Middle frontal gyrus (tissue), 1 donor: ENCODE measurements around the gene TOP2A.
"Not testable (repeated sequence)": the region's sequence is repeated elsewhere in the genome, so short reads cannot be mapped to it uniquely, and the experiment has no call there.

Experiments
- DNase-seq: peaks from one replicate; pipeline ENCODE4 v3.0.0-alpha.2; 2015; ENCODE audit warnings: low spot score; ENCODE audit errors: extremely low spot score

TOP2A gene

DNA sequence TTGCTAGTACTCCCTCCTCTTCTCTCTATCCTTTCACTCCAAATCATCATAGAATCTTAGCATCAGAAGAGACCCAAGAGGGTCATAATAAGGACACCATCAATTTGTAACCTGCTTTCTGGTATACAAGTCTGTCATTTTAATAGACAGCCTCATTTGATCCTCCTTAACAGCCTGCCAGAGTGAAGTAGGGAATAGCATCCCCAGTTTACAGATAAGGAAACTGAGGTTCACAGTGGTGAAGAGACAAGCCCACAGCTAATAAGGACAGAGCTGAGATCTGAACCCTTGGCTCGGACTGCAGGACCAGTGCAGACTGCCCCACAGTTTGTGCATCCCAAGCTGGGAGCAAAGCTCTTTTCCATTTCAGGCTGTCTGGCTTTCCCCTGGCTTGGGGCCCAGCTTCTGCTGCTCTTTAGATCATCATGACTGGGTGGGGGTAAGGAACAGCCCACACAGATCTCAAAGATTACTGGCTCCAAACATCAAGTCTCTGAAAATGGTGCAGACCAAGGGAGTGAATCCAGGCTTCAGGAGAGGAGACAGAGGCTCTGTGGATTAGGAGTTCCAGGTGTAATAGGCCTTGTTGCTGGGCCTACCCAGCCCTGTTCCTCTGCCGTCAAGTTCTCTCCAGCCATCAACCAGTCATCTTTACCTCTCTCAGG, 15.3 kb upstream of the TOP2A start:
- DNase-seq: no peak

DNA sequence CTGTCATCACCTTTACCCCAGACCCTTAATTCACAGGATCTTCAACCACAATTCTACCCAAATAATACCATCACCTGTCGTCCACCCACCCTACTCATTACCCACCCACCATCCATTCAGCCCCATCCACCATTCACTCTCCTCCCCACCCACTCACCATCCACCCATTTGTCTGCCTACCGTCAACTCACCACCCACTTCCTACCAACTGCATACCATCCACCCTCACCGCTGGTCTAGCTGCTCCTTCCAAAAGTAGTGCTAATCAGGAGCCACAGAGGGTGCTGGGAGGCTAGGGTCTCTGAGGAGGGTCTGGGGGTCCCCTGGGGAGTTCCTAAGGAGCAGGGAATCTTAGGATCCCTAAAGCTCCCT, 13.5 kb upstream of the TOP2A start:
- DNase-seq: no peak

DNA sequence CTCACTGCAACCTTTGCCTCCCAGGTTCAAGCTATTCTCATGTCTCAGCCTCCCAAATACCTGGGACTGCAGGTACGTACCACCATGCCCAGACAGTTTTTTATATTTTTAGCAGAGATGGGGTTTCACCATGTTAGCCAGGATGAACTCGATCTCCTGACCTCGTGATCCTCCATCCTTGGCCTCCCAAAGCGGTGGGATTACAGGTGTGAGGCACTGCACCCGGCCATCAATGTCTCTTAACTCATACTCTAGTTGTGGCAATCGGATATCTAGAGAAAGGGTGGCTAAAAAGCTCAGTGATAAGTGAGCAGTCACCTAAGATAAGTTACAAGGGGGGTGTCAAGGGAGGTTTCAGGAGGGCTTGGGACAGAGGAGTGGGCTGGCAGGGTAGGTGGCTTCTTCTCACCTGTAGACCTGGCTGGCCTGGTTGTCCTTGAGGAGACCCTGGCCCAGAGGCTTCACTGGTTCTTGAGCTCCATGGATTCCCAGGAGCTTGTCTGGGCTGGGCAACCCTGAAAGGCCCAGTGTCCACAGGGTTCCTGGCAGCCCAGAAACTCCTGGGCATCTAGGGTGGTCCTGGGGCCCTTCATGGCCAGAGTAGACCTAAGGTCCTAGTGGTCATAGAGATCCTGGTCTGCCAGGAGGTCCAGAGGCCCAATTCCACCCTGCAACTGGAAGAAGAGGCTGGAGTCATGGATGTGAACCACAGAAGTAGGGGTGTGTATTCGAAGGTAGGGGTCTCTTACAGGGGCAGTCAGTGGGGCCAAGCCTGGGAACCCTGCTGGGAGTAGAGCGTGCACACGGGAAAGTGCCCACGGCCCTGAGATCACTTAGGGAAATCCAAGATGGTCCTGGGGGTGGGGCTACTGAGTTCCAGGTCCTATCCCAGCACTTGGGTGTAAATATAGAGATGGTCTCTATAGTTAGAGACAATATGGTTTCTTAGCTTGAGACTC, 12.9 kb upstream of the TOP2A start:
- no peak for DNase-seq

DNA sequence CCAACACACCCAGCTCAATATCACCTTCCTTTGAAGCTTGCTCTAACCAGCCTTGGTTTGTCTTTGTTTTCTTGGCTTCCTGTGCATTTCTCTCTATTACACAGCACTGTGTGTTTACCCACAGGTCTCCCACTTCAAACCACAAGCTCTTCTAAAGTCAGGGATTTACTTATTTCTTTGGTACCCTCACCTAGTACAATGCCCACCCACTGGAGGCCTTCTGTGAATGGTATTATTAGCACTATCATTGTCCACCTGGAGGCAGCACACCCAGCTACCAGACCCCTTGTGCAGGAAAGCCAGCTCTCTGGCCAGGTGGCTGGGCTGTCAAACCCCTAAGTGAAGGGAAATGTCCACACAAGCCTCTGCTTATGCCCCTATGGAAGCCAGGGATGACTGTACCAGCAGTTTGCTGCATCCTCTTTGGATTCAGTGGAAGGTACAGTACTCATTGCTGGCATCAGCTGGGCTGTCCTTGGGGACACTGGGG, 9.4 kb upstream of the TOP2A start:
- no peak for DNase-seq

DNA sequence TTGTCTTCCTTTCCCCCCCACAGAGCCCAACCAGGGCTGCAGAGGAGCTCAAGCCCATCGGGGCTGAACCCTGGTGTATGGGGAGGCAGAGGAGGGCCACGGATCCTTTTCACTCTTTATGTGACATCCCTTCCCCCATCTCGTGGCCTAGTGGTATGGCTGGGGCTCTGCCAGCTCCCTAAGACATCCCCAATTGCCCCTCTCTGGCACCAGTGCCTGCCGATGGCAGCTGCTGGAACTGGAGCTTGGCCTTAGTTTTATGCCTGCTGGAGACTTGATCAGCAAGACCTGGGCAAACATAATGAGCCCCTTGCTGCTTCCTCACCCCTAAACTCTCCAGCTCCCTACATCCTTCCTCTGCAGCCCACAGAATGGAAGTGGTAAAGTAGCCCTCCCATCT, 8.0 kb upstream of the TOP2A start:
- no peak for DNase-seq

DNA sequence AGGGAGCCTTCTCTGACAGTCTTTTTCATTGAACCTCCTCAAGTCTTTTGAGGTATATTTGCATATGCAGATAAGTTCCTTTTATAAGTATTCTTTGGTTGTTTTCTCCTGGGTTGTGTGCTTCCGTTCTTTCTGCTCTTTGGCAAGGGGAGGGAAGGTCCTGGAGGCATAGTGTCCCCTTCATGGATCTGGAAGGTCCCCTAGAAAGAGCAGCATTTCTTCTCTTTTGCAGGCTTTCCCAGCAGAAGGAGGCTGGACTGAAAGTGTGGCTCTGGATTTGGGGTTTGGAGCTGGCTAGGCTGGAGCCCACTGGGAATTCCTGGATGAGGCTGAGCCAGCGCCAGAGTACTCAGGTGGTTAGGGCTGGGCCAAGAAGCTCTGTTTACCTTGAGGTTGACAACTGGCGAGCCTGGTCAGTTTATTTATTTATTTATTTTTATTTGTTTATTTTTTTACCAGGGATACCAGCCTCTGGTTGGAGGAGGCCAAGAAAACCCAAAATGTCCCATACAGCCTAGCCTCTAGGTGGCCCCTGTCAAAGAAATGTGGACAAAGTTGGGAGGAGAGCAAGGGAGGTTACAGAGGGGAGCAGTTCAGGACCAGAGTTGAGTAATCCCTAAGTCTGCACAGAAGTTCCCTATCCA, 5.4 kb upstream of the TOP2A start:
- no peak for DNase-seq

DNA sequence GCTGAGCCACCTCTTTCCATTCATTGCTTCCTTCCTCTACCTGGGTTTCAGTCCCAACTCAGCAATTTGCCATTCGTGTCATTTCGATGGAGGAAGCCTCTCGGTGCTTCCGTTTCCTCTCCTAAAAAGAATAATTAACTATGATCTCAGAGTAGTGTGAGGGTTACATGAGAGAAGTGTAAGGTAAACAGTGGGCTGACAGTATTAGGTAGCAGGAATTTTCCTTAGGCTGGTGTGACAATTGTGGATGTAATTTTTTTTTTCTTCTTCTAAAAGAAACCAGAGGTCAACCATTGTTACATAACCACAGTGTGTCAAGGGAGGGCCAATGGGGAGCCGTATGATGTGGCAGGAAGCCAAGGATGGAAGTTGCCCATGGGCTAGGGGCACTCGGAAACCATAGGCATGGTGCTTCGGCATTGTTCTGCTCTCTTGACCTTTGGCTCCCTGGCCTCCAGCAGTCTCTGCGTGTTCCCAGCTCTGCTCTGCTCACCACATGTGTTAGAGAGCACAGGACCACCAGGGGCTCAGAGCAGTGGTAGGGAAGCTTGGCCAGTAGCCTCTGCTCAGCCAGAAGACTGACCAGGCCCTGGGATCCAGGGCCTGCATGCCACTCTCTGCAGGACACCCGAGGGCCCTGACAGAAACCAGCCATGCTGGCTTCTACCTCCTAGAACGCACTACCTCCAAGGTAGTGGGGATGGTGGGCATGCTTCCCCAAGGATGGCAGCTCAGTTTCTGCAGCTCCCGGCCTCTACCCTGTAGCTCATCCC, 2.0 kb upstream of the TOP2A start:
- DNase-seq: no peak

DNA sequence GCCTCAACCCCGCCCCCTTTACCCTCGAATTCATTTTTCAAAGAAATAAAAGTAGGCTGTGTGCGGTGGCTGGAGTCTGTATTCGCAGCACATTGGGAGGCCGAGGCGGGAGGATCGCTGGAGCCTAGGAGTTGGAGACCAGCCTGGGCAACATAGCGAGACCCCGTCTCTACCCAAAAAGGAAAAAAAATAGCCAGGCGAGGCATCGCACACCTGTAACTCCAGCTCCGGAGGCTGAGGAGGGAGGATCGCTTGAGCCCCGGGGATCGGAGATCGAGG, 671 bp upstream of the TOP2A start:
- no peak for DNase-seq

DNA sequence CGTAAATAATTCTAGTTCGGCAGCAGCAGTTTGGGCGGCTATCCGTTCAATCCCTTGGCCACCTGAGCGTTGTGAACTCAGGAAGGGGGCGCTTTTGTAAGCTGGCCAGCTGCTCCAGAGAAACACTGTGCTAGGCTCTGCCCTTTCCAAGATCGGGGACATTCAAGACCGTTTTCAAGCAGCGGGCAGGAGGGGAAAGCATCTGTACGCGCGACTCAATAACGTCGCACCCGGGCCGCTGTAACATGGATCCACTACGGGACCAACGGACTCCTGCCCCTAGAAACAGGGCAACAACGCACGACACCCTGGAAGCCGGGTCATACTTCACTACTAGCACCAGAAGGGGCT, 463 bp downstream of the TOP2A start:
- no peak for DNase-seq

DNA sequence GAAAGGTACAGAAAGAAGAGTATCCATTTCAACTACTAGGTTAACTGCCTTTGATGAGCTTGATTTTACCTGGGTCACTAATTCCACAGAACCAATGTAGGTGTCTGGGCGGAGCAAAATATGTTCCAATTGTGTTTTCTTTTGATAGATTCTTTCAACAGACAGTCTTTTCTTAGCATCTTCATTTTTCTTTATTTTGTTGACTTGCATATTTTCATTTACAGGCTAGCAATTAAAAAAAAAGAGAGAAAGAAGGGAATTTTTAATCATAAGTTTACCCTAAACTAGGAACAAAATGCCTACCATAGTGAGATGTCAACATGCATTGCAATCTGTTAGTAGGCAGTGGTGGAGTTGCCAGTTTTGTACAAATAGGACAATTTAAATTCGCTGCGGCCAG, 1.0 kb downstream of the TOP2A start:
- no peak for DNase-seq

DNA sequence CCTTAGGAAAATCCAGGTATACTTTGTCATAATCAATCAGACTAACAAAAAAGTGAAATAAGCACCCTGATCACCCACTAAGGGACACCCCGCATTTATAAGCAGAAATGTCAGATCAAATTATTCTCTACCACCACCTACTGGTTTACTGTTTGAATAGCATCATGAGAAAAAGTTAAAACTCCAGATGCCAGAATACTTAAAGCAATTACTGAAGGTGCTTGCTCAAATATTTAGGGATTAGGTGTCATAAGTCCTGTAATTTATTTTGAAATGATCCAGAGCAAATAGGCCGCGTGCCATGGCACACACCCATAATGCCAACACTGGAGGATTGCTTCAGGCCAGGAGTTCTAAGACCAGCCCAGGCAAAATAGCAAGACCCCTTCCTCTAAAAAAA, 2.3 kb downstream of the TOP2A start:
- DNase-seq: no peak

DNA sequence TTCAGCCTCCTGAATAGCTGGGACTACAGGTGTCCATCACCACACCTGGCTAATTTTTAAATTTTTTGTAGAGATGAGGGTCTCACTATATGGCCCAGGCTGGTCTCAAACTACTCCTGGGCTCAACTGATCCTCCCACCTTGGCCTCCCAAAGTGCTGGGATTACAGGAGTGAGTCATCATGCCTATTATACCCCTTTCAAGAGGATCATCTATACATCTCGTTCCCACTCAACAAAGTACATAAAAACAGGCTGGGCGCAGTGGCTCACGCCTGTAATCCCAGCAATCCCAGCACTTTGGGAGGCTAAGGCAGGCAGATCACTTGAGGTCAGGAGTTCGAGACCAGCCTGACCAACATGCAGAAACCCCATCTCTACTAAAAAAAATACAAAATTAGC, 3.4 kb downstream of the TOP2A start:
- not testable (repeated sequence) for DNase-seq

DNA sequence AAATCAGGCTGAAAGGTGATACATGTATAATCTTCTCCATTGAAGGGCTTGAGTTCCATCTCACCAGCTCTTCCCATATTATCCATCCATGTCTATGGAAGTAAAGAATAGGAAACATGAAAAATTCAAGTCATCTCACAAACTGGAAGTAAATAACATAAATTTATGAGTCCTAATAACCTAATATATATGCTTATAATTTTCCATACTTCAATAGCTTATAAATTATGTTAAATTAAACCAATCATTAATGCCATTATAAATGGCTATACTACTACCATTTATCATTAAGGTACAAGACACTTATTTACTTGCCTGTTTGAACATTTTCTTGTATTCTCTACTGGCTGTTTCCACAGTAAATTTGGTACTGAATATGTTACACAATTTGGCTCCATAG, 4.8 kb downstream of the TOP2A start:
- no peak for DNase-seq

DNA sequence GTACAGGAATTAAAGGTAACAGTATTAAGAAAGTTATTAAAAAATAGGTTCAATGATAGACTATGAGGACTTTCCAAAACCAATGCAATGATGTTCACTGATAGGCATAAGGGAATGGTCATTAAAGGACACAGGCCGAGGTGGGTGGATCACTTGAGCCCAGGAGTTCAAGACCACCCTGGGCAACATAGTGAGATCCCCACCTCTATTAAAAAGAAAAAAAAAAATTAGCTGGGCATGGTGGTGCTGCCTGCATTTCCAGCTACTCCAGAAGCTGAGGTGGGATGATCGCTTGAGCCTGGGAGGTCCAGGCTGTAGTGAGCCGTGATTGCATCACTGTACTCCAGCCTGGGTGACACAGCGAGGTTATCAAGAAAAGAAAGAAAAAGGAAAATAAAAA, 5.9 kb downstream of the TOP2A start:
- DNase-seq: no peak

DNA sequence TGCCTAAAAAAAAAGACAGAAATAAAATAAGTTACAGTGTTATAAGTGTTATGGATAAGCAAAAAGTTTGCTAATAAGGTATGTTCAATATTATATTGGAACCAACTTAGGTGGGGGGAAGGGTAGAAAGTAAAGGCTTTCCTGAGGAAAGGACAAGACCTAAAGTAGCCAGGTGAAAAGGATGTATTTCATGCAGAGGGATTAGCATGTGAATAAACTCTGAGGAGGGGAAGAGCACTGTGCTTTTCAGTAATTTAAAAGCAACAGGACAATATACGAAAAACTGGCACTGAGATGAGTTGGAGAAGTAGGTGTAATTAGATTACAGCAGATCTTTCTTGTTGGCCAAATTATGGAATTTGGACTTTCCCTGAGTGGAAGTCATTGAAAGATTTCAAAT, 7.6 kb downstream of the TOP2A start:
- DNase-seq: no peak

DNA sequence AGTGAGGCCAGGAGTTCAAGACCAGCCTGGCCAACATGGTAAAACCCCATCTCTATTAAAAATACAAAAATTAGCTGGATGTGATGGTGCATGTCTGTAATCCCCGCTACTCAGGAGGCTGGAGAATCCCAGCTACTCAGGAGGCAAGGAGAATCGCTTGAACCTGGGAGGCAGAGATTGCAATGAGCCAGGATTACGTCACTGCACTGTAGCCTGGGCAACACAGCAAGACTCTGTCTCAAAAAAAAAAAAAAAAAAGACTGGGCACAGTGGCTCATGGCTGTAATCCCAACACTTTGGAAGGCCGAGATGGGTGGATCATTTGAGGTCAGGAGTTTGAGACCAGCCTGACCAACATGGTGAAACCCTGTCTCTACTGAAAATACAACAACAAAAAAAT, 8.2 kb downstream of the TOP2A start:
- not testable (repeated sequence) for DNase-seq

DNA sequence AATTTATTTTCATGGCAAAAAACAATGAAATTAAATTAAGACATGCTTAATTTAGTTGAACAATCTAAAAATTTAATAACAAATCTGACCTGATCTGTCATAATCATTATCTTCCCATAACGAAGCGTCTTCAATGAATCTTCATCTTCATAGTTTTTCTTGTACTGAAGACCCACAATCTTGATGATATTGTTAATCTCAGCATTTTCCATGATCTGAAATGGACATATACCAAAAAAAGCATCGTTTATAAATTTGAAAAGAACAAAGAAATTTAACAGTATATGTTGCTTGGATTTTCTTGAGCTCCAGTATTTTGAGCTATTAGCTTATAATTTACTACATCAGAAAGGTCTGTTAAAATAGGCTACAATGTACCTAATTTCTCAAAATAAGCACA, 10.2 kb downstream of the TOP2A start:
- no peak for DNase-seq

DNA sequence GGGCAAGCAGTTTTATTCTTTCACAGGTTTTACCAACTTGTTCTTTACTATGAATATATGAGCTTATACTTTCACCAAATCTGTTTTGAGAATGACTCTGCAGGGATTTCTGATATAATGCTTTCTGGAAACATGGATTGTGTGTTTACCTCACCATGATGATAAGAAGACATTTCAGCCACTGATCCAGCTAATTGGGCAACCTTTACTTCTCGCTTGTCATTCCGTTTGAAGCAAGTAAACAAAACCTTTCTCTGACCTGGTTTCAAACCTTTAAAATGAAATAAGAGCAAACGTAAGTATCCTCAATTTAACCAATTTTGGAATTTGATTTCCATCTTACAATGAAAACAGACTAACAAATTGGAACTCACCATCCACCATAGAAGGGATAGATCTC, 13.7 kb downstream of the TOP2A start:
- DNase-seq: no peak

DNA sequence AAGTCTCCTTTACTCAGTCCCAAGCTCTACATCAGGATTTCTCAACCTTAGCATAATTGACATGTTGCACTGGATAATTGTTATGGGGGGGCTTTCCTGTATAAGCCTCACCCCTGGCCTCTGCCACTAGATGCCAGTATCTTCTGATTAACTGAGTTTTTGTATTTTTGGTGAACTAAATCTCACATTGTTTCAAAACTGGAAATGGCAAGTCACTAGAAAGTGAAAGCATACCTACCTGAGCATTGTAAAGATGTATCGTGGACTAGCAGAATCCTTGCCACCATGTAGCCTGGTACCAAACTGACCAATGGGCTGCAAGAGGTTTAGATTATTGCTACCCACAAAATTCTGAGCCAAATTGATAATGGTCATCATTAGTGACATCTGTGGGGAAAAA, 15.0 kb downstream of the TOP2A start:
- no peak for DNase-seq

DNA sequence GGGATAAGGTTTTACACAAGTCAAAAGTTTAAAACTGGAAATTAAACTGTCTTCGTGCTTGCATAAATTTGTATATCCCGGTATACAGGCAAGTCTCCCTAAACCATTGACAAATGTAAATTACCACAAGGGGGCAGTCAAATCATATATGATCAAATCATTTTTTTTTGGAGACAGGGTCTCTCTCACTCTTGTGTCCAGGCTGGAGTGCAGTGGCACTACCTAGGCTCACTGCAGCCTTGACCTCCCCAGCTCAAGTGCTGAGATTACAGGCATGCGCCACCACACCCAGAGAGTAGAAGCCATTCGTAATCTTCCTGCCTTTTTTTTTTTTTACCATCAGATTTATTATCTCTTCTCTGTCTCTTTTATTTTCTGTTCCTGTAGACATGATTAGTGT, 18.5 kb downstream of the TOP2A start:
- no peak for DNase-seq

DNA sequence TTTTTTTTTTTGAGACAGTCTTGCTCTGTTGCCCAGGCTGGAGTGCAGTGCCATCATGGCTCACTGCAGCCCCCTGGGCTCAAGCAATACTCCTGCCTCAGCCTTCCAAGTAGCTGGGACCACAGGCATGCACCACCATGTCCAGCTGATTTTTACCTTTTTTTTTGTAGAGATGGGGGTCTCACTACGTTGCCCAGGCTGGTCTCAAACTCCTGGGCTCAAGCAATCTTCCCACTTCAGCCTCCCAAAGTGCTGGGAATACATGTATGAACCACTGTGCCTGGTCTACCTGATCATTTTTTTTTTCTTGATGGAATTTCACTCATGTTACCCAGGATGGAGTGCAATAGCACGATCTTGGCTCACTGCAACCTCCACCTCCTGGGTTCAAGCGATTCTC, 31.1 kb downstream of the TOP2A start:
- DNase-seq: not testable (repeated sequence)

DNA sequence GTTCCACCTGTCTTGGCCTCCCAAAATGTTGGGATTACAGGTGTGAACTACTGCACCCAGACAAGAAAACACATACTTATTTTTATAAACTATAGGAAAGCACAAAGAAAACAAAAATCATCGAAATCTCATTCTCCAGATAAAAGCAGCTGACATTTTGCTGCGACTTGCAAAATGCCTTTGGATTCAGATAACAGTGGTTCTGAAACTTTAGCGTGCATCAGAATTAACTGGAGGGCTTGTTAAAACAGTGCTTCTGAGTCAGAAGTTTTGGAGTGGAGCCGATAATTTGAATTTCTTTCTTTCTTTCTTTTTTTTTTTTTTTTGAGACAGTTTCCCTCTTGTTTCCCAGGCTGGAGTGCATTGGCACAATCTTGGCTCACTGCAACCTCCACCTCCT, 35.4 kb downstream of the TOP2A start:
- no peak for DNase-seq
